Epithelial cell of proximal tubule (primary cell): ENCODE results near the gene NFIA. TPM values are rescaled to one million over a fixed set of nuclear protein-coding genes. Genes with fewer than 3 reads are reported as not detected.

Experiments used
- DNase-seq: peaks from one replicate; pipeline ENCODE4 v3.0.0-alpha.2; 2011; ENCODE audit warnings: low read depth
- H3K4me3 ChIP-seq: 2 replicates; pipeline ENCODE4 v1.5.1; 2011; ENCODE audit warnings: low read depth, mild to moderate bottlenecking, low read length
- total RNA-seq: library from RNA; depleted of rRNA; stranded (reverse); fragments of >200 nt; gene quantifications from 2 replicates; pipeline ENCODE4 v1.2.3, GENCODE V29; 2015
- TF ChIP-seq, protein P1 (sequence below): conservative IDR thresholded peaks from 2 replicates; pipeline ENCODE4 v1.5.1; 2012; ENCODE audit warnings: low read depth, mild to moderate bottlenecking, low read length

NFIA gene
- total RNA-seq, 1 donor from 2014 or later: 1.6 TPM

GRCh38 chr1:61142726-61143500, 60.6 kb downstream of the NFIA start:
- no peak overlapping the region for H3K4me3 ChIP-seq
- TF ChIP-seq, protein P1, sequence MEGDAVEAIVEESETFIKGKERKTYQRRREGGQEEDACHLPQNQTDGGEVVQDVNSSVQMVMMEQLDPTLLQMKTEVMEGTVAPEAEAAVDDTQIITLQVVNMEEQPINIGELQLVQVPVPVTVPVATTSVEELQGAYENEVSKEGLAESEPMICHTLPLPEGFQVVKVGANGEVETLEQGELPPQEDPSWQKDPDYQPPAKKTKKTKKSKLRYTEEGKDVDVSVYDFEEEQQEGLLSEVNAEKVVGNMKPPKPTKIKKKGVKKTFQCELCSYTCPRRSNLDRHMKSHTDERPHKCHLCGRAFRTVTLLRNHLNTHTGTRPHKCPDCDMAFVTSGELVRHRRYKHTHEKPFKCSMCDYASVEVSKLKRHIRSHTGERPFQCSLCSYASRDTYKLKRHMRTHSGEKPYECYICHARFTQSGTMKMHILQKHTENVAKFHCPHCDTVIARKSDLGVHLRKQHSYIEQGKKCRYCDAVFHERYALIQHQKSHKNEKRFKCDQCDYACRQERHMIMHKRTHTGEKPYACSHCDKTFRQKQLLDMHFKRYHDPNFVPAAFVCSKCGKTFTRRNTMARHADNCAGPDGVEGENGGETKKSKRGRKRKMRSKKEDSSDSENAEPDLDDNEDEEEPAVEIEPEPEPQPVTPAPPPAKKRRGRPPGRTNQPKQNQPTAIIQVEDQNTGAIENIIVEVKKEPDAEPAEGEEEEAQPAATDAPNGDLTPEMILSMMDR: no peak
- no peak for DNase-seq

GRCh38 chr1:61143821-61144424, 61.6 kb downstream of the NFIA start:
- TF ChIP-seq, protein P1: no peak
- H3K4me3 ChIP-seq: no peak overlapping the region
- DNase-seq: no peak

DNA sequence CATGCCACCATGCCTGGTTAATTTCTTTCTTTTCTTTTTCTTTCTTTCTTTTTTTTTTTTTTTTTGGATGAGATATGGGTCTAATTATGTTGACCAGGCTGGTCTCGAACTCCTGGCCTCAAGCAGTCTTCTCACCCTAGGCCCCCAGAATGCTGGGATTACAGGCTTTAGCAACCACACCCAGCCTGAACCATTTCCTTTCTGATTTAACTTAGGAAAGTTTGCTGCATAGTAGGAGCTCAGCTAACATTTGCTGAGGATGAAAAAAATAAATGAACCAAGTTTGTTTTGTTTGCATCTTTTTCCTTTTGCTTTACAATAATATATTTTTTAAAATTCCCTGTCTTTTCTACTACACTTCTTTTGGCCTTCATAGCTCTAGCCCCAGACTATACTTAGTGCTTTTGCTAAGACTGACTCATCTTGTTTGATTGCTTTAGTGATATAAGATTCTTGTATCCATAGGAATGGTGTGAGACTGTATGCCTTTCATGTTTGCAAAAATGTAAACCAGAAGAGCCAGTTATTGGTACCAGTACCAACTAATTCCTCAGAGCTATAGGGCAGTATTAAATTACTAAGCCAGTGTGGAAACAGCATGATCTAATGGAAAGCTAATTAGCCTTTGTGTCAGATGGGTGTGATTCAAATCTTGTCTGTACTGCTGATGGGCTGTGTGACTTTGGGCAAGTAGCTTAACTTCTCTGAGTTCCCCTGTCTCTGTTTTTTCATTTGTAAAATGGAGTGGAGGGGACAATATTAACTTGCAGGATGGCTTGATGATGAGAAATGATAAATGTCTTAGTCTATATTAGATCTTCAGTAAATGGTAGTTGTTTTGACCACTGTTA, 66.9 kb downstream of the NFIA start:
- DNase-seq: no peak
- TF ChIP-seq, protein P1: no peak
- H3K4me3 ChIP-seq: no peak overlapping the region

DNA sequence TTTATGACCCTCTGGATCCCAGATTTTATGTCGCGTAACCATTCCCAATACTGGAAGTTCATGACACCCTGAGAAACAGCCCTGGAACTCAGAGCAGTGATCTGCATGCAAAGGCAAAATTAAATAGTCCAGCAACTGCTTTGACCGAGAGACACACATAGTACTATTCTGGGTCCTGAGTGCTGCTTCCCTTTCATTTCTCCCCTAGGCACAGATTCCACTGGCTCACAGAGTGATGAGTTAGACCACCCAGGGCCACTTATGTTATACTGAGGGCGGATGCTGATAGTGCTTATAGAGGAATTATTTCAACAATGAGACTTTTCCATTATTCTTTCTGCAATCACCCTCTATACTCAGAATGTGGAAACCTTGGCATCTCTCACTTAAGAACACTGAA, 69.2 kb downstream of the NFIA start:
- DNase-seq: no peak
- TF ChIP-seq, protein P1: no peak

GRCh38 chr1:61152066-61152465, 69.7 kb downstream of the NFIA start:
- H3K4me3 ChIP-seq: no peak overlapping the region
- DNase-seq: no peak
- TF ChIP-seq, protein P1: no peak

More for the DNA sequence above, 69.2 kb downstream of the NFIA start:
- no peak overlapping the region for H3K4me3 ChIP-seq

DNA sequence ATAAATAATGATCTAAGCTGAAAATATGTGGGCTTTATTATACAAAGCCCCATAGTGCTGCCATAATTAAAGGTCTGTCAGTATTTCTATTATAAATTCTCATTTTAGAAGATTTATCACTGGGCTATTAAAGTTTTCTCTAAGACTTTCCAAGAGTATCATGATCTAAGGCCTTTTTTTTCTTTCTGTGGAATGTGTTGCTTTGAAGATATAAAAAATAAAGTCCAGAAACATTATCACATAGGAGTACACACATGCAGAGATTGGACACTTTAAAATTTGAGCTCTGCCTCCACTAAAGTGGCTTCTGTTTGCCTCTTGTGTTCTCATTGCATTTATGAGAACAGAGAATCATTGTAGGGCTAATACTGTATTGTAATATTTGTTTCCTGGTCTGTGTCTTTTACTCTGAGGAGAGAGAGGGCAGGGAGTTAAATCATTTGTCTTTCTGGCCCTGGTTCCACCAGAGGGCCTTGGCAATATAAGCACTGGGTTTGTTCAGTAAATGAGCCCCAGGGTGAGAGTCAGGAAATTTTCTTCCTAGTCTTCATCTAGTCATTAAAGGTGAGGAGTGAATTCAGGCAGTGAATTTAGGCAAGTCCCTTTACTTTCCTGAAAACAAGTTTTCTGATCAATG, 70.2 kb downstream of the NFIA start:
- TF ChIP-seq, protein P1: peak; percentile 30
- DNase-seq: no peak
- no peak overlapping the region for H3K4me3 ChIP-seq
